ENCODE measurements around the gene VAV1. TPM values are rescaled to one million over a fixed set of nuclear protein-coding genes. Genes with fewer than 3 reads are reported as not detected.

VAV1 gene
- total and polyA plus RNA-seq, 4 donors: 4.2 to 9.5 (median 5.2) TPM

- Histone ChIP-seq H3K36me3 (ENCODE audit: control insufficient read depth, insufficient read depth, low read length) (no peaks in the 10 kb centered on the region), H3K9me3 (ENCODE audit: control insufficient read depth, insufficient read depth, low read length) (peaks cover 1% of the 10 kb centered on the region), H3K4me1 (ENCODE audit: control insufficient read depth, insufficient read depth, low read length) (no peaks in the 10 kb centered on the region), H3K27me3 (ENCODE audit: control insufficient read depth, insufficient read depth, low read length) (no peaks in the 10 kb centered on the region), H3K27ac (ENCODE audit: low read depth, low read length) (no peak overlapping the region), H3K4me3 (ENCODE audit: low read depth, low read length) (no peak overlapping the region)
- 72% methylated on average over 2 of the region's 3 CpGs for WGBS (ENCODE audit: insufficient coverage)
- DNase-seq (ENCODE audit: low read depth in 4 of 6, low spot score in 6 of 6): no peak
Observed at GRCh38 chr19:6890401-6890913, 117.9 kb downstream of the VAV1 start.

- WGBS (ENCODE audit: insufficient coverage): 78% methylated on average over 4 of the region's 8 CpGs
- no peaks in the 10 kb centered on the region for H3K4me1 ChIP-seq (ENCODE audit: control insufficient read depth, insufficient read depth, low read length)
- H3K4me3 ChIP-seq (ENCODE audit: low read depth, low read length): no peak overlapping the region
- no peak overlapping the region for H3K27ac ChIP-seq (ENCODE audit: low read depth, low read length)
- H3K9me3 ChIP-seq (ENCODE audit: control insufficient read depth, insufficient read depth, low read length): peaks cover 1% of the 10 kb centered on the region
- DNase-seq (ENCODE audit: low read depth in 4 of 6, low spot score in 6 of 6): no peak
- no peaks in the 10 kb centered on the region for H3K36me3 ChIP-seq (ENCODE audit: control insufficient read depth, insufficient read depth, low read length)
- H3K27me3 ChIP-seq (ENCODE audit: control insufficient read depth, insufficient read depth, low read length): no peaks in the 10 kb centered on the region
Observed at GRCh38 chr19:6890938-6891337, 118.4 kb downstream of the VAV1 start.

- Histone ChIP-seq H3K9me3 (ENCODE audit: control insufficient read depth, insufficient read depth, low read length) (peaks cover 1% of the 10 kb centered on the region), H3K27me3 (ENCODE audit: control insufficient read depth, insufficient read depth, low read length) (no peaks in the 10 kb centered on the region), H3K27ac (ENCODE audit: low read depth, low read length) (no peak overlapping the region), H3K4me1 (ENCODE audit: control insufficient read depth, insufficient read depth, low read length) (no peaks in the 10 kb centered on the region), H3K36me3 (ENCODE audit: control insufficient read depth, insufficient read depth, low read length) (no peaks in the 10 kb centered on the region), H3K4me3 (ENCODE audit: low read depth, low read length) (no peak overlapping the region)
- 78% methylated on average over 6 of the region's 8 CpGs for WGBS (ENCODE audit: insufficient coverage)
- DNase-seq (ENCODE audit: low read depth in 4 of 6, low spot score in 6 of 6): no peak
Observed at GRCh38 chr19:6891761-6892385, 119.4 kb downstream of the VAV1 start.

GRCh38 chr19:6894313-6894712, 121.8 kb downstream of the VAV1 start:
- H3K27ac ChIP-seq (ENCODE audit: low read depth, low read length): no peak overlapping the region
- WGBS (ENCODE audit: insufficient coverage): 67% methylated on average over 1 of the region's 1 CpG
- no peak for DNase-seq (ENCODE audit: low read depth in 4 of 6, low spot score in 6 of 6)

GRCh38 chr19:6903446-6903845, 130.9 kb downstream of the VAV1 start:
- Histone ChIP-seq H3K4me1 (ENCODE audit: control insufficient read depth, insufficient read depth, low read length) (no peaks in the 10 kb centered on the region), H3K4me3 (ENCODE audit: low read depth, low read length) (no peak overlapping the region), H3K27ac (ENCODE audit: low read depth, low read length) (no peak overlapping the region), H3K27me3 (ENCODE audit: control insufficient read depth, insufficient read depth, low read length) (no peaks in the 10 kb centered on the region), H3K36me3 (ENCODE audit: control insufficient read depth, insufficient read depth, low read length) (no peaks in the 10 kb centered on the region), H3K9me3 (ENCODE audit: control insufficient read depth, insufficient read depth, low read length) (peaks cover 7% of the 10 kb centered on the region)
- DNase-seq (ENCODE audit: low read depth in 4 of 6, low spot score in 6 of 6): no peak

More at GRCh38 chr19:6894313-6894712, 121.8 kb downstream of the VAV1 start:
- Histone ChIP-seq H3K27me3 (ENCODE audit: control insufficient read depth, insufficient read depth, low read length) (no peaks in the 10 kb centered on the region), H3K4me3 (ENCODE audit: low read depth, low read length) (no peak overlapping the region), H3K4me1 (ENCODE audit: control insufficient read depth, insufficient read depth, low read length) (no peaks in the 10 kb centered on the region), H3K9me3 (ENCODE audit: control insufficient read depth, insufficient read depth, low read length) (peaks cover 1% of the 10 kb centered on the region), H3K36me3 (ENCODE audit: control insufficient read depth, insufficient read depth, low read length) (no peaks in the 10 kb centered on the region)

GRCh38 chr19:6906559-6907060, 134.1 kb downstream of the VAV1 start:
- Histone ChIP-seq H3K36me3 (ENCODE audit: control insufficient read depth, insufficient read depth, low read length) (no peaks in the 10 kb centered on the region), H3K9me3 (ENCODE audit: control insufficient read depth, insufficient read depth, low read length) (peaks cover 7% of the 10 kb centered on the region), H3K4me1 (ENCODE audit: control insufficient read depth, insufficient read depth, low read length) (no peaks in the 10 kb centered on the region), H3K27me3 (ENCODE audit: control insufficient read depth, insufficient read depth, low read length) (no peaks in the 10 kb centered on the region), H3K27ac (ENCODE audit: low read depth, low read length) (no peak overlapping the region), H3K4me3 (ENCODE audit: low read depth, low read length) (no peak overlapping the region)
- WGBS (ENCODE audit: insufficient coverage): no CpG with 5 or more reads among the region's 3 CpGs
- no peak for DNase-seq (ENCODE audit: low read depth in 4 of 6, low spot score in 6 of 6)

Other genes with a start within 250 kb of the VAV1 start
- 1 to 10 TPM; 1.5 to 4.0 TPM for gene TNFSF9, start 241.7 kb upstream of the VAV1 start, total RNA-seq
- gene TNFSF9, start 241.7 kb upstream of the VAV1 start, polyA plus RNA-seq (ENCODE audit: insufficient read length in 2 of 2): 1 to 10 TPM; 5.6 to 6.8 TPM
- not detected for gene CD70, start 181.6 kb upstream of the VAV1 start, total RNA-seq
- gene CD70, start 181.6 kb upstream of the VAV1 start, polyA plus RNA-seq (ENCODE audit: insufficient read length in 2 of 2): not detected
- under 1 TPM; 0.06 to 0.10 TPM for gene TNFSF14, start 102.5 kb upstream of the VAV1 start, total RNA-seq
- gene TNFSF14, start 102.5 kb upstream of the VAV1 start, polyA plus RNA-seq (ENCODE audit: insufficient read length in 2 of 2): under 1 TPM; 0.12 to 0.17 TPM
- gene C3, start 52.1 kb upstream of the VAV1 start, total RNA-seq: 100 to 1,000 TPM in 1 of 2 donors, 10 to 100 TPM in 1; 72.9 to 118 TPM
- 100 to 1,000 TPM; 104 to 163 TPM for gene C3, start 52.1 kb upstream of the VAV1 start, polyA plus RNA-seq (ENCODE audit: insufficient read length in 2 of 2)
- 10 to 100 TPM; 21.2 to 46.6 TPM for gene GPR108, start 35.1 kb upstream of the VAV1 start, total RNA-seq
- 10 to 100 TPM; 55.7 to 56.6 TPM for gene GPR108, start 35.1 kb upstream of the VAV1 start, polyA plus RNA-seq (ENCODE audit: insufficient read length in 2 of 2)
- 10 to 100 TPM in 1 of 2 donors, 1 to 10 TPM in 1; 8.7 to 19.8 TPM for gene TRIP10, start 33.0 kb upstream of the VAV1 start, total RNA-seq
- gene TRIP10, start 33.0 kb upstream of the VAV1 start, polyA plus RNA-seq (ENCODE audit: insufficient read length in 2 of 2): 10 to 100 TPM; 14.4 to 22.8 TPM
- gene SH2D3A, start 5.3 kb upstream of the VAV1 start, total RNA-seq: under 1 TPM; 0.20 to 0.50 TPM
- 1 to 10 TPM; 1.3 to 1.7 TPM for gene SH2D3A, start 5.3 kb upstream of the VAV1 start, polyA plus RNA-seq (ENCODE audit: insufficient read length in 2 of 2)
- gene ADGRE1, start 114.9 kb downstream of the VAV1 start, total RNA-seq: 1 to 10 TPM in 1 of 2 donors, not detected in 1; 1.1 TPM
- gene ADGRE1, start 114.9 kb downstream of the VAV1 start, polyA plus RNA-seq (ENCODE audit: insufficient read length in 2 of 2): under 1 TPM in 1 of 2 donors, not detected in 1; 0.11 TPM
- not detected for gene MBD3L2B, start 248.7 kb downstream of the VAV1 start, total RNA-seq
- not detected for gene MBD3L2B, start 248.7 kb downstream of the VAV1 start, polyA plus RNA-seq (ENCODE audit: insufficient read length in 2 of 2)